ENCODE results near the gene SCN5A.

SCN5A gene

DNA sequence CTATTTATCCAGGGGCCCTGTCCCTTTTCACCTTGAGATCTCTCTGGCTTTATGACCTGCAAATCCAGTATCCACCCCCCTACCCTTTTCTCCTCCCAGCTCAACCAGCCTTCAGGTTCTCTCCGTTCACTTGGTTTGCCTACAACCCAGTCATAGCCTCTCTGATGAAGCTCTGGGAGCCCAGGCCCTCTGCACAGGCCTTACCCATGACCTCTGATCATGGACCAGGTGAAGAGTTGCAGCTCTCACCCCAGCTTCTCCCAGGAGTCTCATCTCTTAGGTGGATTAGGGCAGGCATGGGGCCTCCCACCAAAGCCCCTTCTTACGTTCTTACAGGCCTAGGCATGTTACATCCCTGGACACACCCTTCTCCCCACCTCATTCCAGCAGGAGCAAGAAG lies 93.6 kb downstream of the SCN5A start:
- intact Hi-C loops (cut with DNase I), result no loop called here
- DNase-seq, result peak in 4 of 42 donors; percentile 3 to 24 (median 4)

DNA sequence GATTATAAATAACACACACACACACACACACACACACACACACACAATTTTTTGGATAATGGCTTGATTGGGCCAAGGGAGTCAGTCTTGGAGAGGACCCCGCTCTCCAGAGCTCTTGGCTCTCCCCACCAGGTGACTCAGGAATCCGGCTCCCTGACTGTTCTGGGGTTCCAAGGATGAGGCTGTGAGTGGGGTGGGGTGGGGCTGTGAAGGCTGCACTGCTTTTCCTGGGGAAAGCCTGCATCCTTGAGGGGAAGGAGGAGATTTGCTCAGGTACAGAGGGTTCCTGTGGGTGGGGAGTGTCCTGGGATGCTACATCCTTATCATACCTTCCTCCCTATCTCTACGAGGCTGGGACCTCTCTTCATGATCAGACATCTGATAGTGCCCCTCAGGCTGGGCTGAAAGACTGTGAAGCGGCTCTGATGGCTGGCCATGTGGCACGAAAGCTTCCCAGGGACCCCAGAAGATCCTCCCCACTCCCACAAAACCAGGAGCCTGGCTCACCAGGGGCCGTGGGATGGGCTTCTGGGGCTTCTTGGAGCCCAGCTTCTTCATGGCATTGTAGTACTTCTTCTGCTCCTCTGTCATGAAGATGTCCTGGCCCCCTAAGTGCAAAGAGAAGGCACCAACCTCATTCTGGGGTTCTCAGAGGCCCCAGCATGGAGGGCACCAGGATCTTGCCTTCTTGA lies 94.2 kb downstream of the SCN5A start:
- DNase-seq, result peak in 6 of 42 donors; percentile 3 to 8 (median 5)
- intact Hi-C loops (cut with DNase I), result no loop called here

DNA sequence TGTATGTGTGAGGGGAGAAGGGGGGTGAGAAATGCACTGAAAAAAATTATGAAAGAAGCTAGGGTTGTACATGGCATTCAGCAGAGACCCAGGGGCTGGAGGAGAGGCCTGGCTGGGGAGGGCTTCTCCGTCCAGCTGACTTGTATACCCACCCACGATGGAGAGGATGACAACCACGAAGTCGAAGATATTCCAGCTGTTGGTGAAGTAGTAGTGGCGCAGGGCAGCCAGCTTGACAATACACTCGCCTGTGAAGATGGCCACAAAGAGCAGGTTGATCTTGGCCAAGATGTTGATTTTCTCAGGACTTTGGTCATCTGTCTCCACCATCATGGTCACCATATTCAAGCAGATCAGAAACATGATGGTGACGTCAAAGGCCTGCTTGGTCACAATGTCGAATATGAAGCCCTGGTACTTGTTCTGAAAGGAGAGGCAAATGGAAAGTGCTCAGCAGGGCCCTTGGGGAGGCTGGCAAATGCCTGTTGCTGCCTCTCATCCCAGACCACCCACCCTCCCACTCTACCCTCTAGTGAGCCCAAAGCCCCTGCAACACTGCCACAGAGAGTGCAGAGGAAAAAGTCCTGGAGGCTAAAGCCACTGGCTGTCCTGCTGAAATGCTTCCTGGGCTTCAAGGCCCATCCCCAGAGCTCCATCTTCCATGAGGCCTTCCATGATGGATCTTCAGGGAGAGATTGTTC lies 95.2 kb downstream of the SCN5A start:
- intact Hi-C loops (cut with DNase I), result no loop called here
- peak in 3 of 42 donors; percentile 4 to 17 (median 12) for DNase-seq

DNA sequence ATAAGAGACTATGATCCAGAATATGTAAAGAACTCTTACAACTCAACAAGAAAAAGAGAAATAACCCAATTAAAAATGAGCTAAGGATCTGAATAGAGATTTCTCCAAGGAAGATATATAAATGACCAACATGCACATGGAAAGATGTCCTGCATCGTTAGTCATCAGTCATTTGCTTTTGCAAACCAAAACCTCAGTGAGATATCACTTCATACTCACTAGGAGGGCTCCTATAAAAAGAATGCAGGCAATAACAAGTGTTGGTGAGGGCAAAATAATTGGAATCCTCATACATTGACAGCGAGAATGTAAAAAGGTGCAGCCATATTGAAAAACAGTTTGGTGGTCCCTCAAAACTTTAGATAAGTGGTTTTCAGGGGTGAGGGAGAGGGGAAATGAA lies 96.4 kb downstream of the SCN5A start:
- DNase-seq, result no peak
- intact Hi-C loops (cut with DNase I), result no loop called here

DNA sequence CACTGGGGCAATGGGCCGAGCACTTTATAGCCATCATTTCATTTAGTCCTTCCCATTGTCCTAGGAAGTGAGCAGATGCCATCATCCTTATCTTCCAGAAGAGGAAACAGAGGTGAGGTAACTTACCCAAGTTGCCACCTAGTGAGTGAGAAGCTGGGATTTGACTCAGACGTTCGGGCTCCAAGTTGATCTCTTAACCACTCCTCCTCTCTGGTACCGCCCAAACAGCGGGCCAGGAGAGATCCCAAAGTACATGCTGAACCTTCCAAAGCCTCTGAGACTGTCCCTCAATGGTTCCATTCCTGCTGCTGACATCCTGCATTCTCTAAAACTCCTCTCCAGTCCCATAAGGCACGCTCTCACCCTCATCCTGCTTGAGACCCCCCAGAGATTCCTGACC lies 97.1 kb downstream of the SCN5A start:
- intact Hi-C loops (cut with DNase I), result no loop called here
- DNase-seq, result peak in 1 of 42 donors; percentile 8

DNA sequence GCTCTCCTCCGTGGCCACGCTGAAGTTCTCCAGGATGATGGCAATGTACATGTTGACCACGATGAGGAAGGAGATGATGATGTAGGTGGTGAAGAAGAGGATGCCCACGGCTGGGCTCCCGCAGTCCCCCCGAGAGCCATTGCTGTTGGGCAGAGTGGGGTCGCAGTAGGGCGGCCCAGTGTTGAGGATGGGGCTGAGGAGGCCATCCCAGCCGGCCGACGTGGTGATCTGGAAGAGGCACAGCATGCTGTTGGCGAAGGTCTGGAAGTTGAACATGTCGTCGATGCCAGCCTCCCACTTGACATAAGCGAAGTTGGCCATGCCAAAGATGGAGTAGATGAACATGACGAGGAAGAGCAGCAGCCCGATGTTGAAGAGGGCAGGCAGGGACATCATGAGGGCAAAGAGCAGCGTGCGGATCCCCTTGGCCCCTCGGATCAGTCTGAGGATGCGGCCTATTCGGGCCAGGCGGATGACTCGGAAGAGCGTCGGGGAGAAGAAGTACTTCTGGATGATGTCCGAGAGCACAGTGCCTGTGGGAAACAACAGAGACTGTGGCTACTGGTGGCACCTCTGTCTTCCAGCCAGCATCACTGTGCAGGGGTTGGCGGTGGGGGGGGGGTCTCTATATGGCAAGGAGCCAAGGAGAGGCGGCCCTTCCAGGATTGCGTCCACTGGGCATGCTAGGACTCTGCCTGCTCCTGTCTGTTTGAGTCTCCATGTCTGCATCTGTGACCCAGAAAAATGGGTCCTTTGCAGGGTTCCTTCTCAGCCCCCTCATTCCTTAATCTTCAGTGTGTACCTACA lies 98.3 kb downstream of the SCN5A start:
- peak in 6 of 42 donors; percentile 4 to 31 (median 10) for DNase-seq
- intact Hi-C loops (cut with DNase I), result no loop called here

DNA sequence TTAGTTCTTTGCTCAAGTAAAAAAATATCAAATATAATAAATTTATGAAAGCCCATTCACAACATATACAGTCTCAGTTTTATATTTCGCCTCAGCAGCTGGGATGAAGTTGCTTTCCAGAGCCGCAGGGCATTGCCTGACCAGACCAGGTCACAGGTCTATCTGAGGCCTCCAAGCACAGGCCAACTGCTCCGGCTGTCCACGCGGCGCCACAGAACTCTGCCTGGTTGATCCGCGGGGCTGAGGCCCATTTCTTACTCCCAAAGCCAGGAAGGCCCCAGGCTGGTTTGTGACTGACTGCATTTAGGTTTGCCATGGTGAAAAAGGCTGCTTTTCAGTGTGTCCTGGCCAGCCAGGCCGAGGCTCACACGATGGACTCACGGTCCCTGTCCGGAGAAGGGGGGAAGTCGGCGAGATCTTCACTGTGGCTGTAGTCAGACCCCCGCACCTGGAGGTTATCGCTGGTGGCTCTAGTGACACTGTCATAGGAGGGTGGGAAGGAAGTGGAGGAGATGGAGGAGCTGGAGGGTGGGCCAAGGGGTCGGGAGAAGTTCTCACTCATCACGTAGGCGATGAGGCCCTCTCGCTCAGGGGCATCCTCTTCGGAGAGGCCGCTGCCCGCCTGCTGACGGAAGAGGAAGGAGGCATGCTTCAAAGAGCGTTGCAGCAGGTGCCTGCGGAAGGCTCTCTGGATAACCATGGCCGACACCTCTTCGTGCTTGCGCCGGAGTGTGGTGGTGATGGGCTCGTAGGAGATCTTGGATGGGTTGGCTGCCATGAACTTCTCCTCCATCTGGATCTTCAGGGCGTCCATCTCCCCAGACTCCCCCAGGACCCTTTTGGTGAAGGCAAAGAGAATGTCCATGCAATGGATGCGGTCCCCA lies 99.3 kb downstream of the SCN5A start:
- DNase-seq, result peak in 5 of 42 donors; percentile 10 to 37 (median 16)
- intact Hi-C loops (cut with DNase I), result no loop called here

DNA sequence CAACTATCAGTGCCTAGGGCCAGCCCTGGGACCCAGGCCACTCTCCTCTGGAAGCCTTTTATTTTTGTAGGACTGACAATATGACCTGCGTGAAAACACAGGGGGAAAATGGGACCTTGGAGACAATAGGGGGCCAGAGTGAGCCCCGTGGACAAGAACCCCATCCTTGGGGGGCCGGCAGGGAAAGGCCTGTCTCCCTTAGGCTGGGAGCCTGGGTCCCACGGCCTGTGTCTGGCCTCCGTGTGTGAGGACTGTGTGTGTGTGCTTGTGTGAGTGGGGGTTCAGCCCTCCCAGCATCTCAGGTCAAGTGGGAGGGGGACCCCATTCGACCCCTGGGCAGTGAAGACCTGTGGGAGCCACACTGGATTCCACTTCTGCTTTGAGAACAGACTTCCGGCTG lies 100.0 kb downstream of the SCN5A start:
- peak in 2 of 42 donors; percentile 1 to 4 for DNase-seq
- intact Hi-C loops (cut with DNase I), result no loop called here

DNA sequence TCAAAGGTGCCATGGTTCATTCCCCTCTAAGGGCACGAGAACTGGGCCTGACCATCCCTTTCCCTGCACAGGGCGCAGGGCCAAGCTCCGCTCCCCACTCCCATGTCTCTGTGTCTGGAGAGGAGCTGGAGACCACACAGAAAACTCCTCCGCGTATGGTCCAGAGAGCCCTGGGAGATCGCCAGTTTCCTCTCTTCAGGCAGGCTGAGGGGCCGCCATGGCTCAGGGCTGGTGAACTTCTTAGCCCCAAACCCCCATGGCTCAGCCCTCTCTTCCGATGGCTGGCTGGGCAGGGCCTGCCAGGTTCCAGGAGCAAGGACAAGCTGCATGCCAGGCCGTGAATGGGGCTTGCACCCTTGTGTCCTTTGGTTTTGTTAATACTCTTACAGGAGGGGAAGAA lies 100.4 kb downstream of the SCN5A start:
- intact Hi-C loops (cut with DNase I), result no loop called here
- peak in 3 of 42 donors; percentile 5 to 19 (median 11) for DNase-seq

DNA sequence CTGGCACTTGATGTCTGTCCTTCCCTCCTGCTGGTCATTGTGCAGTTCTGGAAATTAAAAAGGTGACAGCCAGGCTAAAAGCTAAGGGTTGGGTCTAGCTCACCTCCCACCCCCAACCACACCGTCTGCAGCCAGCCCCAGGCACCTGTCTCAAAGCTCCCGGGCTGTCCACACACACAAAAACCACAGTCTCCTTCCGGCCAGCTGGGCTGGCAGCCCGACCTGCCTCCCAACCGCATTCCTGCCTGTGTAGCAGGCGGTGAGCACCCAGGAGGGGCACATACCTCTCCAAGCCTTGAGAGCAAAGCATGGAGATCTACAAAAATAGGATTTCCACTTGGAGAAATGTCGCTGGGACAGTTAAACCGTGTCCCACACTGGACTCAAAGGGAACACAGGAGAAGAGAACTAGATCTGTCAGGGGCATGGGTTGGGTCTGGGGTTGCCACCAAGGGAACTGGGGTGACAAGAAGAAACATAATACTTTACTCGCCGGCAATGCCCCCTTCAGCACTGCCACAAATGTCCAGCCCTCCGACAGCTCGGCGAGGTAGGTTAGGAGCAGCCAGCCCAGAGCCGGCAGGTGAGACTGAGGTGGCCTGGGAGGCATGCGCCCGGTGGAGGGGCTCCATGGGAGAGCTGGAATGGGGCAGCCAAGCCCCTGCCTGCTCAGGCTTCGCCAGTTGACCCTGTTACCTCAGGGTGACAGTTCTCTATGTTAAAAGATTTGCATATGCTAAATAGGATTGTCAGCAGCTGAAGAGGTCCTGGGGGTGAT lies 101.1 kb downstream of the SCN5A start:
- intact Hi-C loops (cut with DNase I), result no loop called here
- DNase-seq, result peak in 3 of 42 donors; percentile 6 to 30 (median 11)

DNA sequence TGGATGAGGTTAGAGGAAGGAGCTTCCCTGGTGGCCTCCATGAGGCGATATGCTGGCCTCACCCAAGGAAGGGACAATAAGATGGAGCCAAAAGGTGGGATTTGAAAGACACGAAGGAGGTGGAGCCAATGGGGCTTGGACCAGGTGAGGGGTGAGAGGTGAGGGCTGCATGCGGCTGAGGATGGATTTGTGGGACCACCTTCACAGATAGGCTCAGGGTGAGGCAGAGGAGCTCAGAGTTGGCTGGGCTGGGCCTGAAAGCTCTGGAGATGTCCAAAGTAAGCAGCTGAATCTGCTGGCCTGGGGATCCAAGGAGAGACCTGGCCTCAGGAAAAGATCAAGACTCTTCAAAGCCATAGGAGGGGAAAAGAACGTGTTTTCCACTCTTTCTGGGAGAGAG lies 103.5 kb downstream of the SCN5A start:
- intact Hi-C loops (cut with DNase I), result no loop called here
- DNase-seq, result peak in 1 of 42 donors; percentile 19

DNA sequence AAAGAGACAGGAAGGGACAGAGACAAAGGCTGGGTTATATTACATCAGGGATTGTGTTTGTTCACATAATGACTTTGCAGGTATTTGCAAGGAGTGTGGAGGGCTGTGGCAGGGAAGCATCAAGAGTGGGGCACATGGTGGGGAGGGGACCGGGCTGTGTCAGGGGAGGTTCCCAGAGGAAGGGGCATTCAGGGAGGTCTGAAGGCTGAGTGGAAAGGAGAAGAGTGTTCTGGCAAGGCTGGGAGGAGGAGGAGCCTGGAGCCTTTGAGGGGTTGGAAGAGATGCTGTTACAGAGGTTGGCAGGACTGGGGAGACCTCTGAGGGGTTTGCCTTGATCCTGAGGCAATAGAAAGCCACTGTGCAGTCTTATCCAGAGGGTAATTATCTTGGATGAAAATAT lies 103.9 kb downstream of the SCN5A start:
- intact Hi-C loops (cut with DNase I), result no loop called here
- DNase-seq, result no peak

DNA sequence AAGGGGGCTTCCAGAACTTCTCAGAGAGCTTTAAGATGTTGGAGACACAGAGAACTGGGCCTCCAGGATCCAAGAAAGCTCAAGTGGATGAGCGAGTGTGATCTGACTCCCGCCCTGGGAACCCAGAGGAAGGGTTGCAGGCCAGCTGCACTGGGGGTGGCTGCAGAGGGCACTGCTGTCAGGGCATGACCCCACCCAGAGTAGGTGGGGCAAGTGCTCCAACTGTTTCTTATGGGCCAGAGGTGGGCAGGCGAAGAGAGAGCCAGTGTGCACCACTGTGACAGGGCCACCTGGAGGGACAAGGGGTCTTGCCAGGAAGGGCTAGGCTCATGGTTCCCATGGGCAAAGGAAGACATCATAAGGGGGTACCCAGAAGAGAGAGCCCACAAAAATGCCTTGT lies 104.6 kb downstream of the SCN5A start:
- intact Hi-C loops (cut with DNase I), result no loop called here
- peak in 2 of 42 donors; percentile 6 to 23 for DNase-seq

DNA sequence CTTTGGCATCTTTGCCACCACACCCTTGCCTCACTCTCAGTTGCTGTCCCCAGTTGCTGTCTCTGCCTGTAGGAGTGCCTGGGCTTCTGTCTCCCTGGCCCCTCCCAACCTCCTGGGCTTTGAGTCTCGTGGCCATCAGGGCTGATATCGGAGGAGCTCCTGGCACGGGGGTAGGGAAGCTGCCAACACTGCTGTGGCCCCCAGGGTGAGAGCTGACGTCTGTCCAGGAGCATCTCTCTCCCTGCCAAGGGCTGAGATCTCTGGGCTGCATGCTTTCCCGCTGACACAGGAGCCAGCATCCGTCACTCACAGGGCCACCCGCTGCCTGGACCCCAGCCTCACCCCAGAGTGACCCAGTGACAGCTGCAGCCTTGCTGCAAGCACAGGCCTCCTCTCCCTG lies 105.9 kb downstream of the SCN5A start:
- DNase-seq, result peak in 1 of 42 donors; percentile 41
- intact Hi-C loops (cut with DNase I), result no loop called here

DNA sequence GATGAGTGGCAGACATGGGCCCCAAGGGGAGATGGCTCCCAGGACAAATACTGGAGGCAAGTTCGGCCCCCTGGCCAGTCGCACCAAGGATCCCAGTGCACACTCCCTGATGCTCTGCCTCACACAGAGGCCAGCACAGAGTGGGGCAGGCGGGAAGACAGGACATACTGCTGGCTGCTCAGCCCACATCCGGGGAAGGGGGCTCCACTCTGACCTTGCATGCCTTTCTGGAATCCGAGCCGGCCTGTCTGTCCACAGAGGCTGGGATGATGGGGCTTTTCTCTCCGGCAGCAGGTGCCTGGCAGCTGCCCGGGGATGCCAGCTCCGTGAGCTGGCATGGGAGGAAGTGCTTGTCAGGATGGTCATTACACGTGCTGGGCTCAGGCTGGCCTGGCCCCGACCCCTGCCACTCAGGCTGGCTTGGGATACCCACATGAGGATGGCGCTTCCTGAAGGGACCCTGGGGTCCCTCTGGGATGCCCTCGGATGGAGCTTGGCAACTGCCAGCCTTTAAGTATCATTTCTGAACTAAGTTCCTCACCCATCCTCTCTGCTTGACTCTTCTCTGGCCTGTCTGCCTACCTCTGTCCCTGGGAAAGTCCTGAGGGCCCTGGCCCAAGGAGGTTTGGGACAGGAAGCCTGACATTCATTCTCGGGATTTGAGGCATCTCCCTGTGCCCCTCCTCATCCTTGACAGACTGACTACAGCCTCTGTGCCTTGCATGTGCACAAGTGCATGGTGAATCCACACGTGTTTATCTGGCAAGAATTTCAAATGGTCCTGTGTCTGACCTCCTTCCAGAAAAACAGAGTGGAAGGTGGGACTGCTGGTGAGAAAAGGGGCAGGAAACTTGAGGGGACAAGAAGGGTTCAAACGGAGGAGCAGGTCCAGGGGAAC lies 106.8 kb downstream of the SCN5A start:
- intact Hi-C loops (cut with DNase I), result no loop called here

DNA sequence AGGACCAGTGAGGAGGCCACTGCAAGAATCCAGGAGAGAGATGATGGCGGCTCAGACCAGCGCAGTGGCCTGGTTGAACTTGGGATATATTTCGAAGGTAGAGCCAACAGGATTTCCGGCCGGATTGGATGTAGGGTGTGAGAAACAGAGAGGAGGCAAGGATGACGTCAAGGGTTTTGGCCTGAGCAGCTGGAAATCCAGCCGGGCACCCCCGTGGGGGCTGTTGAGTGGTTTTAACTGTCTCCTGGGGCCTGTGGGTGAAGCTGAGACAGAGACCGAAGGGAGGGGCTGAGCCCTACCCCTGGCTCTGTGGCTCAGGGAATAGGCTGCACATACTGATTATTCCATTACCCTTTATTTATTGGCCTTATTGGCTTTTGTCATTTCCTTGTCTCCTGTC lies 107.7 kb downstream of the SCN5A start:
- intact Hi-C loops (cut with DNase I), result no loop called here
- peak in 1 of 42 donors; percentile 7 for DNase-seq

More for the DNA sequence above, 106.8 kb downstream of the SCN5A start:
- DNase-seq, result peak in 2 of 42 donors; percentile 11 to 34

DNA sequence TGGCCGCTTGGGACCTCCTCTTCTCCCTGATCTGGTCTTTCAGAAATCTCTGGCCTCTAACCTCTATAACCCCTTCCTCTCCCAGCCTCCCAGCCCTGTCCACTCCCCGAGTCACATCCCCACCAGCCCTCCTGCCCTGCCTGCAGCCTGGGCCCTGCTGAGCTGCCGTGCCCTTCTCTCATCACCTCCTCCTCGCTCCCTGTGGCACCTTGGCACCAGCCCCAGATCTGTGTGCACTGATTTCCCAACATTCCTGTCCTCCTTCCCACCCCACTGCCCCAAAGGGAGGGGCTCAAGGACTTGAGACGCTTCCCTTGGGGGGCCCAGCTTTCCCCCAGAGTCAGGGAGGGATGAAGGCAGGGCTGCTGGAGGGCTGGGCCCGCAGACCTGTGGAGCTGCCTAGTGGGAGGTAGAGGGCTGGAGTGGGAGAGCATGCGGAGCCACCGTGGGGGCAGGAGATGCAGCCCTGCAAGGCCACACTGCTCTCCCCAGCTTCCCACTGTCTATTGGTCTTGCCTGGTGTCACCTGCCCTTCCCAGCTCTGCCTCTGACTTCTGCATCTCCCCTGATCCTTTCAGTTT lies 110.6 kb downstream of the SCN5A start:
- intact Hi-C loops (cut with DNase I), result no loop called here
- peak in 1 of 42 donors; percentile 11 for DNase-seq

Measured in head of caudate nucleus (tissue), 42 donors.